ENCODE data around the gene GOLGA8J.
"Not testable (repeated sequence)": the region's sequence is repeated elsewhere in the genome, so short reads cannot be mapped to it uniquely, and the experiment has no call there.

GOLGA8J gene

DNA sequence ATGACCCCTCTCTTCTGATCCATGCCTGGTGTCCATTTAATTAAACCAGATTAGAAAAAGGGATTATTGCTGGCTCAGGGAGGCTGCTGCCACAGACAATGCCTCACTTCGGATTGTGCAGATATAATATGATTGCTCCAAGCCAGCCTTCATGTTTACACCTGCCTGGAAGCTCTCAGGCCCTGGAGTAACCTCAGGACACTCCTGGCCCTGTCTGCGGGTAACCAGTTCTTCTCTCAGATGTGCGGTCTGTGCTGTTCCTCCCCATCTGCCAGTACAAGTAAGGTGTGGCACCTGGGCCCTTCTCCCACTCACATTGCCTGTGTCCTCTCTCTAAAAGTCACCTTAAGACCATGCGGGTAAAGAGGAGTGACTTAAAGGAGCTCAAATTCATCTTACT is 8.8 kb upstream of the GOLGA8J start:
- DNase-seq, result no peak

DNA sequence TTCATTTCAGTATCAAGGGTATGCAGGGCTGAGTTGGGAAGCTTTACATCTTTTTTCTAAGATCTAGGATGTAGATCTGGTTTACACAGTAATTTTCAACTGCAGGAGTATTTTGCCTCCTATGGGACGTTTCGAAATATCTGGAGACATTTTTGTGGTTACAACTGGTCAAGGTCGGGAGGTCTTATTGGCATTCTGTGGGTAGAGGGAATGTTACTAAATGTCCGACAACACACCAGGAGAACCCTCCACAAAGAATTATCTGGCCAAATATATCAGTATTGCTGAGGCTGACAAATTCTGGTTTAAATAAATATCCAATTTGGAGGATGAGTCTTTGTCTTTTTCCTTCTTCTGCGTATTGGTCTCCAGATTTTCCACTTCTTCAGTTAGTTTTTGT is 1.9 kb upstream of the GOLGA8J start:
- DNase-seq, result peak; percentile 74

DNA sequence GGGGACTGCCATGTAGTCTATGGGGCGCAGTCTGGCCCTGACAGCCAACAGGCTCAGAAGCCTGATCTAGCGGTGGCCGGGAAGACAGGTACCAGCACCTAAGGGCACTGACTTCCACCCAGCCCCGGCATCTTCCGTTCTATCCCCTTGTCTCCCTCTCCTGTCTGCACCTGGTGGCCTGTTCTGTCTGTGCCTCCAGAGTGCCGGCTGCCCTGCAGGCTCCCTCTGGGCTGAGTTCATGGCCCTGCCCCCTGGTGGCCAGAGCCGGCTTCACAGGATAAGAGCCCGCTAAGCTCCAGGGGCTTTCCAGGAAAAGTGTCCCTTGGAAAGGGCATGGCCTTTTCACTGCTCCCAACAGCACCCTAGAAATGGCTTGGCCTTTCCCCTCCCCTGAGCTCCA is 15.1 kb downstream of the GOLGA8J start:
- not testable (repeated sequence) for DNase-seq

DNA sequence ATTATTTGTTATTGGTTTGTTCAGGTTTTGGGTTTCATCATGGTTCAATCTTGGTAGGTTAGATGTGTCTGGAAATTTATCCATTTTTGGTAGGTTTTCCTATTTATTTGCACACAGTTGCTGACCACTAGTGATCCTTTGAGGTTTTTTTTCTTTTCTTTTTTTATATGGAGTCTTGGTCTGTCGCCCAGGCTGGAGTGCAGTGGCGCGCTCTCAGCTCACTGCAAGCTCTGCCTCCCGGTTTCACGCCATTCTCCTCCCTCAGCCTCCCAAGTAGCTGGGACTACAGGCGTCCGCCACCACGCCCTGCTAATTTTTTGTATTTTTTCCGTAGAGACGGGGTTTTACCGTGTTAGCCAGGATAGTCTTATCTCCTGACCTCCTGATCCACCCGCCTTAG is 20.1 kb downstream of the GOLGA8J start:
- DNase-seq, result not testable (repeated sequence)

DNA sequence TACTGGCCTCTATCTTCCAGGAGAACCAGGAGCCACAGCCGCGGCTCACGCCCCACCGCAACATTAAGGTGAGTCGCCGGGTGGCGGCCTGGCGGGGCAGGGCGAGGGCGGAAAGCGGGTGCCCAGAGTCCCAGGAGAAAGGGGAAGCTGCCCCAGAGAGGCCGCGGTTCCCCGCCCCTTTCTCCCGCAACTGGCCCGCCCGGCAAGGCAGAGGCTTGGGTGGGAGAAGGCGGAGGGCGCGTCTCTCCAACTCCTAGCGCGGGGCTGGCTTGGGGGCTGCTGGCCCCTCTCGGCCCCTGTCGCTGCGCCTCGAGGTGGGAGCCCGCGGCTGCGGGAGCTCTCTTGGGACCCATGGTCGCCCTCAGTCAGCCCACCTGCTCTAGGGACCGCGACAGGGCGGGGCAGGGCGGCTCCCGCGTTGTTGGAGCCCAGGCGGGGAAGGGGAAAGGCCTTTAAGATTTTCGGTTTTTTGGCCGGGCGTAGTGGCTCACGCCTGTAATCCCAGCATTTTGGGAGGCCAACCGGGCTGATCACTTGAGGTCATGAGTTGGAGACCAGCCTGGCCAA is 21.3 kb downstream of the GOLGA8J start:
- not testable (repeated sequence) for DNase-seq

DNA sequence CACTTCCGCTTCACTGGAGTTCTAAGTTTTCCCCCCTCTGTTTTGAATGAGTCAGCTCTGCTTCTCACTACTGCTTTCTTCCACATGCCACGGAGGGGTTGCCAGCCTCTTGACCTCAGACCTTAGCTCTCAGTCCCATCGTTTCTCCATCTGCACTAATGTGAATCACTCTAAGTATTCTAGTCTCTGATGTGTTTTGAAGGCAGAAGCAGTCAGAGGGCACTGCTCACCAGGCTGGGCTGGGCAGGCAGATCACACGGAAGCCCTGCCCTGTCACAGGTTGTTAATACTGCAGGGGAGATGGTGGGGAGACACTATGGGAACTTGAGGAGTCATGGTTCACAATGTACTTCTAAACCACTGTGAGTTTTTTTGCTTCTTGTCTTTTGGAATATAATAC is 27.8 kb downstream of the GOLGA8J start:
- not testable (repeated sequence) for DNase-seq

DNA sequence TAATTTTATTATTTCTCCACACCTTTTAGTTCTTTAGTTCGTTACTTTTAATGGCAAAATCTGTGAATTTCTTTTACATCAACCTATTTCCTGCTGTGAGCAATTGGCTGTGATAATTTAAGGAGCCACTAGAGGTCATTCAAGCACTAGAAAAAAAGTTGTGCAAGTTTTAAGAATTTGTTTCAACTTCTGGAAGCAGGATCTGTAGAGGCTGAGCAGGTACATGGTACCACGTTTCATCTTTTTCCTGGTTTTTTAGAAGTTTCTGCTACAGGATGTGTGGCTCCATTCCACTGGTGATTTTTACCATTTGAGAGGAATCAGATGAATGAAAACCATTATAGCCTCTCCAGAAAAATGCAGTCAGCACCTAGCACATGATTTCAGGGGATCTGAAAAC is 47.3 kb downstream of the GOLGA8J start:
- DNase-seq, result not testable (repeated sequence)

DNA sequence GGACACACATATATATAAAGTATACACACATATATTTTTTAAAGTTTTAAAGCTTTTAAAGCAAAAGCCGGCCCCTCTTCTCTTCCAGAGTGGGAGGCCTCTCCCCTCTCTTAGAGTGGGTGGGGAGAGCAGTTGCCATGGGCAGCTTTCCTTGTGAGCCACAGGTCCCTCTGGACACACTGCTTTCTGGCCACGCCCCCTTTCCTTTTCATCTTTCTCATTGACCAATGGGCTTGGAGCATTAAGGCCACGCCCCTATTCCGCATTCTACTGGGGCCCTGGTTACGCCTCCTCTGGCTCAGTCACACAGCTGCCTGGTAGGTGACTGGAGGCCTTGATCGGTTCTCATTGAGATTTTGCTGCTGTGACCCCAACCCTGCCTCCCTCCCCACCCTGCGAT is 52.0 kb downstream of the GOLGA8J start, which contains the start of gene GOLGA8T:
GOLGA8T (plus strand) TSS at position 301 of the 400 bp plus-strand sequence; CDS start at position 399, 98 bp downstream.
- not testable (repeated sequence) for DNase-seq
